ENCODE data around the gene ALDH3B2.
"Not testable (repeated sequence)": the region's sequence is repeated elsewhere in the genome, so short reads cannot be mapped to it uniquely, and the experiment has no call there.

ALDH3B2 gene

DNA sequence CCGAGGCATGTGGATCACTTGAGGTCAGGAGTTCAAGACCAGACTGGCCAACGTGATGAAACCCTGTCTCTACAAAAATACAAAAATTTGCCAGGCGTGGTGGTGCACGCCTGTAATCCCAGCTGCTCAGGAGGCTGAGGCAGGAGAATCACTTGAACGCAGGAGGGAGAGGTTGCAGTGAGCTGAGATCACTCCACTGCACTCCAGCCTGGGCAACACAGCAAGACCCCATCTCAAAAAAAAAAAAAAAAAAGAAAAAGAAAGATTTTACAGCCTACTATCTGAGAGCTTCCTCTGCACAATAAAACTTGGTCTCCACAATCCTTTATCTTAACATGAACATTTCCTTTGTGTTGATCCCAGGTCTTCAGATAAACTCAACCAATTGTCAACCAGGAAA, 13.7 kb downstream of the ALDH3B2 start:
- DNase-seq (ENCODE audit: extremely low spot score); CTCF ChIA-PET; POLR2A ChIA-PET: not testable (repeated sequence)
- TF ChIP-seq ZNF384 (IDR thresholded peaks at IDR 0.05), result peak; percentile 51; the same call in 1 of the 2 replicates

DNA sequence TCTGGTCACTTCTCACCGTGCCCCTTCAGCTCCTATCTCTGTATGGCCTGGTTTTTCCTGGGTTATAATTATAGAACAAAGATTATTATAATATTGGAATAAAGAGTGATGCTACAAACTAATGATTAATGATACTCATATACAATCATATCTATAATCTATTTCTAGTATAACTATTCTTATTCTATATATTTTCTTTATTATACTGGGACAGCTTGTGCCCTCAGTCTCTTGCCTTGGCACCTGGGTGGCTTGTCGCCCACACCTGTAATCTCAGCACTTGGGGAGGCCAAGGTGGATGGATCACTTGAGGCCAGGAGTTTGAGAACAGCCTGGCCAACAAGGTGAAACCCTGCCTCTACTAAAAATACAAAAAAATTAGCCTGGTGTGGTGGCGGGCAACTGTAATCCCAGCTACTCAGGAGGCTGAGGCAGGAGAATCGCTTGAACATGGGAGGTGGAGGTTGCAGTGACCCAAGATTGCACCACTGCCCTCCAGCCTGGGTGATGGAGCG, 14.7 kb downstream of the ALDH3B2 start:
- CTCF ChIA-PET, result interaction anchor here (0.5 to 1.6 kb wide), 7 partner anchors 8 to 131 kb away, joined by 3 to 4 read pairs (median 3); no protein-coding TSS in a partner anchor

DNA sequence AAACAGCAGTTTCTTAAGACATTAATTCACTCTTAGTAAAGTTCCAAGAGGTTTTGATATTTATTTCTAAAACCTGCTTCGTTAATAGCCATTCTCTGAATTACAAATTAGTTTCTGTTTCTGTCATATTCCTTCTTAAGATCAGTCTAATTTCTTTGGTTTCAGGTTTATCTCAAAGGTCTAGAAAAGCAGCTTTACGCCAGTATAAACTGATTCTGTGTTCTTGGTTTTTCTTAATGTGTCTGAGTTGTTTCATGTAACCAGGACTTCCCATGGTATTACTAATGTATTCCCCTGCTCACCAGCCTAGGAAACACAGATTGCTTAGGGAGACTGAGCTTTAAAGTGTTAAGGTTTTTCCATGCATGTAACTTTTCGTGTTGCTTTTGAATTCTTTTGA, 17.1 kb downstream of the ALDH3B2 start:
- CTCF ChIA-PET, result no interaction called here
- POLR2A ChIA-PET, result no interaction called here
- no peak for DNase-seq (ENCODE audit: extremely low spot score)

More for the DNA sequence above, 14.7 kb downstream of the ALDH3B2 start:
- DNase-seq (ENCODE audit: extremely low spot score), result not testable (repeated sequence)
- POLR2A ChIA-PET, result interaction anchor here (1.7 kb wide), 1 partner anchor 29 kb away, joined by 5 read pairs; the partner anchor contains the start of gene NUDT8

GRCh38 chr11:67656278-67656922, 18.0 kb downstream of the ALDH3B2 start:
- no peak for DNase-seq (ENCODE audit: extremely low spot score)
- CTCF ChIA-PET, result interaction anchor here (0.7 kb wide), 1 partner anchor 26 kb away, joined by 3 read pairs; no protein-coding TSS in a partner anchor
- TF ChIP-seq, protein P1, sequence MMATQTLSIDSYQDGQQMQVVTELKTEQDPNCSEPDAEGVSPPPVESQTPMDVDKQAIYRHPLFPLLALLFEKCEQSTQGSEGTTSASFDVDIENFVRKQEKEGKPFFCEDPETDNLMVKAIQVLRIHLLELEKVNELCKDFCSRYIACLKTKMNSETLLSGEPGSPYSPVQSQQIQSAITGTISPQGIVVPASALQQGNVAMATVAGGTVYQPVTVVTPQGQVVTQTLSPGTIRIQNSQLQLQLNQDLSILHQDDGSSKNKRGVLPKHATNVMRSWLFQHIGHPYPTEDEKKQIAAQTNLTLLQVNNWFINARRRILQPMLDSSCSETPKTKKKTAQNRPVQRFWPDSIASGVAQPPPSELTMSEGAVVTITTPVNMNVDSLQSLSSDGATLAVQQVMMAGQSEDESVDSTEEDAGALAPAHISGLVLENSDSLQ (IDR thresholded peaks at IDR 0.05), result no peak
- TF ChIP-seq TARDBP (IDR thresholded peaks at IDR 0.05), result no peak
- TF ChIP-seq ELF4 (IDR thresholded peaks at IDR 0.05), result no peak
- no peak for TF ChIP-seq SUZ12 (IDR thresholded peaks at IDR 0.05)
- no peak for TF ChIP-seq FOXA1 (IDR thresholded peaks at IDR 0.05)
- no peak for TF ChIP-seq SP1 (IDR thresholded peaks at IDR 0.05)
- TF ChIP-seq HDGF (IDR thresholded peaks at IDR 0.05; ENCODE audit: borderline replicate concordance), result no peak
- POLR2A ChIA-PET, result no interaction called here

More for the DNA sequence above, 17.1 kb downstream of the ALDH3B2 start:
- TF ChIP-seq L3MBTL2 (conservative IDR thresholded peaks at IDR 0.05) (no peak), SUZ12 (IDR thresholded peaks at IDR 0.05) (no peak), TARDBP (IDR thresholded peaks at IDR 0.05) (no peak), HDGF (IDR thresholded peaks at IDR 0.05; ENCODE audit: borderline replicate concordance) (no peak), ARNT (IDR thresholded peaks at IDR 0.05) (no peak), CTBP1 (IDR thresholded peaks at IDR 0.05; ENCODE audit: borderline replicate concordance) (no peak), LEF1 (IDR thresholded peaks at IDR 0.05; ENCODE audit: borderline replicate concordance) (no peak), ELF4 (IDR thresholded peaks at IDR 0.05) (no peak), BHLHE40 (IDR thresholded peaks at IDR 0.05; ENCODE audit: borderline replicate concordance) (no peak), FOXM1 (IDR thresholded peaks at IDR 0.05; ENCODE audit: borderline replicate concordance) (no peak), SP1 (IDR thresholded peaks at IDR 0.05) (no peak), FOXA1 (IDR thresholded peaks at IDR 0.05) (no peak), NFRKB (IDR thresholded peaks at IDR 0.05) (no peak), FOXK2 (IDR thresholded peaks at IDR 0.05) (no peak), ZNF384 (IDR thresholded peaks at IDR 0.05) (no peak)
- TF ChIP-seq, protein P1 (IDR thresholded peaks at IDR 0.05), result no peak

GRCh38 chr11:67654225-67654624, 20.2 kb downstream of the ALDH3B2 start:
- ChIA-PET CTCF (no interaction called here), POLR2A (no interaction called here)
- no peak for TF ChIP-seq LEF1 (IDR thresholded peaks at IDR 0.05; ENCODE audit: borderline replicate concordance)
- no peak for DNase-seq (ENCODE audit: extremely low spot score)

DNA sequence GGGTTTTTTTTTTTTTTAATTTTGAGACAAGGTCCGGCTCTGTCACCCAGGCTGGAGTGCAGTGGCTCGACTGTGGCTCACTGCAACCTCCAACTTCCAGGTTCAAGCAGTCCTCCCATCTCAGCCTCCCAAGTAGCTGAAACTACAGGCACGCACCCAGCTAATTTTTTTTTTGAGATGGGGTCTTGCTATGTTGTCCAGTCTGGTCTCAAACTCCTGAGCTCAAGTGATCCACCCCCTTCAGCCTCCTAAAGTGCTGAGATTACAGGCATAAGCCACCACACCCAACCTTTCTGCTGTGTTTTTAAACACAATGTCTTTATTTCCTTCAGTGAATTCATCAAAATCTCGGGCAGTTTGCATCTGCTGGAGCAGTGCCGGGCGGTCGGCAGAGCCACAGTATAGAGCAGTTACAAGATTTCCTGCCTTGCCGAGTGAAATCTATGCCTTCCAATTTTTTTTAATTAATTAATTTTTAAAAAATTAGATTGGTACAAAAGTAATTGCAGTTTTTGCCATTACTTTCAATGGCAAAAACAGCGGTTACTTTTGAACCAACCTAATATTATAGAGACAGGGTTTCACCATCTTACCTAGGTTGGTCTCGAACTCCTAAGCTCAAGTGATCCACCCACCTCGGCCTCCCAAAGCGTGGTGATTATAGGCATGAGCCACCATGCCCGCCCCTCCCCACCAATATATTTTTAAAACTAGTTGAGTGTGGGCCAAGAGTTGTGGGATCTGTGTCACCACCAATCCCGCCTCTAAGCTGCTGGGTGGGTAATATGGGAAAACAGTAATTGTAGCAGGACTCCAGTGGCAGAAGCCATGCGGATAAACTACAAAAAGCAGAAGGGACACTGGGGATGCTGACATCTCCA, 21.2 kb downstream of the ALDH3B2 start:
- POLR2A ChIA-PET, result no interaction called here
- CTCF ChIA-PET, result interaction anchor here (2.7 kb wide), 1 partner anchor 23 kb away, joined by 10 read pairs; the partner anchor contains the start of gene NUDT8
- TF ChIP-seq CTBP1 (IDR thresholded peaks at IDR 0.05; ENCODE audit: borderline replicate concordance), result no peak
- TF ChIP-seq, protein P1 (IDR thresholded peaks at IDR 0.05), result no peak
- no peak for TF ChIP-seq ZNF384 (IDR thresholded peaks at IDR 0.05)
- TF ChIP-seq SP1 (IDR thresholded peaks at IDR 0.05), result no peak
- no peak for TF ChIP-seq HDGF (IDR thresholded peaks at IDR 0.05; ENCODE audit: borderline replicate concordance)
- no peak for TF ChIP-seq ARNT (IDR thresholded peaks at IDR 0.05)
- TF ChIP-seq FOXA1 (IDR thresholded peaks at IDR 0.05), result no peak
- TF ChIP-seq NFRKB (IDR thresholded peaks at IDR 0.05), result no peak
- TF ChIP-seq LEF1 (IDR thresholded peaks at IDR 0.05; ENCODE audit: borderline replicate concordance), result no peak
- TF ChIP-seq ELF4 (IDR thresholded peaks at IDR 0.05), result no peak
- TF ChIP-seq FOXK2 (IDR thresholded peaks at IDR 0.05), result no peak
- TF ChIP-seq FOXM1 (IDR thresholded peaks at IDR 0.05; ENCODE audit: borderline replicate concordance), result no peak
- no peak for TF ChIP-seq TARDBP (IDR thresholded peaks at IDR 0.05)
- no peak for TF ChIP-seq BHLHE40 (IDR thresholded peaks at IDR 0.05; ENCODE audit: borderline replicate concordance)
- no peak for TF ChIP-seq L3MBTL2 (conservative IDR thresholded peaks at IDR 0.05)
- TF ChIP-seq SUZ12 (IDR thresholded peaks at IDR 0.05), result no peak
- no peak for DNase-seq (ENCODE audit: extremely low spot score)

Measured in HEK293T (cell line).